NCI-H146 (cell line): ENCODE data around the gene SCN8A.

ENCODE experiments used
- DNase-seq: peaks from one replicate; lab custom pipeline; 2025; lab: John Stamatoyannopoulos, UW

SCN8A gene

GRCh38 chr12:51672334-51672733 is 81.3 kb downstream of the SCN8A start:
- DNase-seq, result no peak

GRCh38 chr12:51675071-51675803 is 84.2 kb downstream of the SCN8A start:
- DNase-seq, result no peak

GRCh38 chr12:51676875-51677274 is 85.8 kb downstream of the SCN8A start:
- DNase-seq, result no peak

GRCh38 chr12:51677284-51677968 is 86.4 kb downstream of the SCN8A start:
- no peak for DNase-seq

- peak; percentile 74 for DNase-seq
These were observed 87.2 kb downstream of the SCN8A start for GRCh38 chr12:51678086-51678724.

- no peak for DNase-seq
These were observed 91.9 kb downstream of the SCN8A start for GRCh38 chr12:51682981-51683380.

GRCh38 chr12:51683763-51684357 is 92.8 kb downstream of the SCN8A start:
- DNase-seq, result no peak

- no peak for DNase-seq
These were observed 95.7 kb downstream of the SCN8A start for GRCh38 chr12:51686727-51687126.

- no peak for DNase-seq
These were observed 96.1 kb downstream of the SCN8A start for GRCh38 chr12:51687177-51687576.

GRCh38 chr12:51687614-51688013 is 96.6 kb downstream of the SCN8A start:
- no peak for DNase-seq

- no peak for DNase-seq
These were observed 99.0 kb downstream of the SCN8A start for GRCh38 chr12:51689983-51690382.

GRCh38 chr12:51692016-51692415 is 101.0 kb downstream of the SCN8A start:
- no peak for DNase-seq

GRCh38 chr12:51693569-51693968 is 102.5 kb downstream of the SCN8A start:
- DNase-seq, result no peak

- DNase-seq, result no peak
These were observed 103.1 kb downstream of the SCN8A start for GRCh38 chr12:51694146-51694545.

- DNase-seq, result no peak
These were observed 104.4 kb downstream of the SCN8A start for GRCh38 chr12:51695241-51696010.

GRCh38 chr12:51699219-51699618 is 108.2 kb downstream of the SCN8A start:
- DNase-seq, result no peak

GRCh38 chr12:51700887-51701286 is 109.9 kb downstream of the SCN8A start:
- DNase-seq, result no peak

GRCh38 chr12:51702587-51702986 is 111.6 kb downstream of the SCN8A start:
- DNase-seq, result no peak

GRCh38 chr12:51705450-51705849 is 114.4 kb downstream of the SCN8A start:
- DNase-seq, result no peak

GRCh38 chr12:51706206-51706605 is 115.2 kb downstream of the SCN8A start:
- DNase-seq, result no peak

- DNase-seq, result no peak
These were observed 123.6 kb downstream of the SCN8A start for GRCh38 chr12:51714666-51715065.

GRCh38 chr12:51717326-51717925 is 126.4 kb downstream of the SCN8A start:
- DNase-seq, result no peak
